ENCODE measurements around the gene ATP8A2.

The ATP8A2 gene

DNA sequence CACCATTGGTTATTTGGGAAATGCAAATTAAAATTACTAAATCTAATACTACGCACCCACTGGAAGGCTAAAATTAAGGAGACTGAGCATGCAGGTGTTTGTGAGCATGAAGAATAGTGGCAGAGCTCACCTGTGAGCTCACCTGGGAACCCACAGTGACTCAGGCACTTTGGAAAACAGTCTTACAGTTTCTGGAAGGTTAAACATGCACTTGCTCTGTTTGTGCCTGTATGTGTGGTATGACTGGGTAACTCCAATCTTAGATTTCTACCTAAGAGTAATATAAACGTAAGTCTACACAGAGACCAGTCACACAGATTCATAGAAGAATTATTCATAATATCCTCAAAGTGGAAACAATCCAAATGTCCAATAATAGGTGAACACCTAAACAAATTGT lies 318.8 kb downstream of the ATP8A2 start:
- H3K4me3 ChIP-seq = no peak overlapping the region
- TF ChIP-seq, protein P1, sequence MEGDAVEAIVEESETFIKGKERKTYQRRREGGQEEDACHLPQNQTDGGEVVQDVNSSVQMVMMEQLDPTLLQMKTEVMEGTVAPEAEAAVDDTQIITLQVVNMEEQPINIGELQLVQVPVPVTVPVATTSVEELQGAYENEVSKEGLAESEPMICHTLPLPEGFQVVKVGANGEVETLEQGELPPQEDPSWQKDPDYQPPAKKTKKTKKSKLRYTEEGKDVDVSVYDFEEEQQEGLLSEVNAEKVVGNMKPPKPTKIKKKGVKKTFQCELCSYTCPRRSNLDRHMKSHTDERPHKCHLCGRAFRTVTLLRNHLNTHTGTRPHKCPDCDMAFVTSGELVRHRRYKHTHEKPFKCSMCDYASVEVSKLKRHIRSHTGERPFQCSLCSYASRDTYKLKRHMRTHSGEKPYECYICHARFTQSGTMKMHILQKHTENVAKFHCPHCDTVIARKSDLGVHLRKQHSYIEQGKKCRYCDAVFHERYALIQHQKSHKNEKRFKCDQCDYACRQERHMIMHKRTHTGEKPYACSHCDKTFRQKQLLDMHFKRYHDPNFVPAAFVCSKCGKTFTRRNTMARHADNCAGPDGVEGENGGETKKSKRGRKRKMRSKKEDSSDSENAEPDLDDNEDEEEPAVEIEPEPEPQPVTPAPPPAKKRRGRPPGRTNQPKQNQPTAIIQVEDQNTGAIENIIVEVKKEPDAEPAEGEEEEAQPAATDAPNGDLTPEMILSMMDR (IDR thresholded peaks at IDR 0.05) = no peak

DNA sequence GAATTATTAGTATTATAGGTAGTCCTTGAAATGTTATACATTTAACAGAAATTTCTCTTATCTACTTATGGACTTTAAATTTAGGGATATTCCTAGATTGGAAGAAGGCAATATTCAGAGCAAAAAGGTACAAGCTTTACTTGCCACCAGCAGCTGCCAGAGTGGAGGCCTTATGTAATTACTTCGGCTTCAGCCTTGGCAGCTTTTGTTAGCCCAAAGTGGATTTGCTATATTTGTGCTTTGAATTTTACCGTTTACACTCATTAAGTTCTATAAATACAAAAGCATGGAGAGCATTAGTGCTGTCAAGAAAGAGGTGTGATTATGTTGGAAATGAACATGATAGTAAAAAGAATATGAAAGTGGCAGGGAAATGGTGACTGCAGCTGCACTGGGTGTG lies 319.9 kb downstream of the ATP8A2 start:
- H3K27ac ChIP-seq = no peak overlapping the region
- no peak overlapping the region for H3K4me3 ChIP-seq
- no peak for DNase-seq (ENCODE audit: low spot score)
- TF ChIP-seq, protein P1 (IDR thresholded peaks at IDR 0.05) = no peak

More for the DNA sequence above, 318.8 kb downstream of the ATP8A2 start:
- no peak overlapping the region for H3K27ac ChIP-seq
- no peak for DNase-seq (ENCODE audit: low spot score)

GRCh38 chr13:25692099-25692498 lies 320.3 kb downstream of the ATP8A2 start:
- H3K4me3 ChIP-seq = no peak overlapping the region
- no peak for DNase-seq (ENCODE audit: low spot score)
- TF ChIP-seq, protein P1 (IDR thresholded peaks at IDR 0.05) = no peak
- H3K27ac ChIP-seq = no peak overlapping the region

- TF ChIP-seq, protein P1 (IDR thresholded peaks at IDR 0.05) = no peak
- no peak overlapping the region for H3K27ac ChIP-seq
- no peak overlapping the region for H3K4me3 ChIP-seq
- DNase-seq (ENCODE audit: low spot score) = no peak
Observed at GRCh38 chr13:25699056-25699455, 327.3 kb downstream of the ATP8A2 start.

- H3K27ac ChIP-seq = no peak overlapping the region
- DNase-seq (ENCODE audit: low spot score) = no peak
- TF ChIP-seq, protein P1 (IDR thresholded peaks at IDR 0.05) = no peak
- no peak overlapping the region for H3K4me3 ChIP-seq
Observed at GRCh38 chr13:25699600-25699999, 327.8 kb downstream of the ATP8A2 start.

DNA sequence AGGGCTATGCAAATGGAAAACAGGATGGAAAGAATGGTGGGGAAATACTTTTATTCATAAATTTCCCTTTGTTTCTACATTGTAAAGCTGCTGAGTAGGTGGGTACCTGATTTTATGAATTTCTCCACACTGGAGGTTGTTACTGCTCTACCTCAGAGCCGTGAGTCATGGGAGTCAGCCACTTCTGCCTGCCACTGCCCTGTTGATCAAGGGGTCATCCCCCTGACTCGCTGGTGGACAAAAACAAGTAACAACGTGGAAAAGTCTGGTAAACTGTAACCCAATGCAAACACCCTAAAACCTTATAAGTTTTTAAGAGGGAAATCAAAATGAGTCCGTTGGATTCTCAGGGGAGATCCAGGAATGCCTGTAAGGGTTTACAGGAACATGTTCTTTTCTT lies 329.5 kb downstream of the ATP8A2 start:
- Histone ChIP-seq H3K4me3 (no peak overlapping the region), H3K27ac (no peak overlapping the region)
- no peak for DNase-seq (ENCODE audit: low spot score)
- TF ChIP-seq, protein P1 (IDR thresholded peaks at IDR 0.05) = no peak

DNA sequence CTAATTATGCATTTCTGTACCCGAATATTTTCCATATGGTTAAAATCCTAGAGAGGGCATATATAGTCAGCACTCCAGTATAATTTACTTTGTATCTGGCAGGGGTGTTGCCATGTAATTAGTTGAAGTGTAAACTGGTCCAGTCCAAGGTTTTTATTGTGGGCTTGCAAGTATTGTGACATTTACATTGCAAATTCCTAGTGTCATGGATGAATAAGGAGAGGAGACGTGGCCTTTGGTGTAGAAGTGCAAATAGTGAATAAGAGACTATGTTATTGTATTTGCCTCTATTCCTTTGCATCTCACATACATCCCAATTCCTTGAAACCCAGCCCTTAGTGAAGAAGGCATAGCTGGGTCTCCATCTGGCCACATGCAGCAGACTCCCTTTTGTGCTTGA lies 330.6 kb downstream of the ATP8A2 start:
- DNase-seq (ENCODE audit: low spot score) = no peak
- no peak overlapping the region for H3K27ac ChIP-seq
- TF ChIP-seq, protein P1 (IDR thresholded peaks at IDR 0.05) = no peak
- no peak overlapping the region for H3K4me3 ChIP-seq

Data from coronary artery (tissue), 2 donors.